Posterior cingulate gyrus (tissue), 11 donors: ENCODE measurements around the gene PLCB1.

Source experiments
- DNase-seq, 10 donors: peaks; one replicate each; pipeline versions ENCODE4 v3.0.0 to v3.0.0-alpha.2; 2020 to 2021; ENCODE audit warnings: mixed read lengths in 3 of 10
- intact Hi-C: fragments of 100-400 bp; cut with DNase I; formaldehyde crosslinking; loops from one replicate; pipeline ENCODE4 v1.15.1; 2023

The PLCB1 gene

GRCh38 chr20:8523684-8524083, 391.6 kb downstream of the PLCB1 start:
- no peak for DNase-seq
- intact Hi-C loops = no loop called here

- no peak for DNase-seq
- intact Hi-C loops = no loop called here
Measured at GRCh38 chr20:8524101-8525016, 392.3 kb downstream of the PLCB1 start.

GRCh38 chr20:8525017-8525343, 392.9 kb downstream of the PLCB1 start:
- no peak for DNase-seq
- intact Hi-C loops = no loop called here

GRCh38 chr20:8526610-8527009, 394.5 kb downstream of the PLCB1 start:
- DNase-seq = no peak
- intact Hi-C loops = no loop called here

GRCh38 chr20:8527998-8528723, 396.1 kb downstream of the PLCB1 start:
- DNase-seq = no peak
- intact Hi-C loops = no loop called here

DNA sequence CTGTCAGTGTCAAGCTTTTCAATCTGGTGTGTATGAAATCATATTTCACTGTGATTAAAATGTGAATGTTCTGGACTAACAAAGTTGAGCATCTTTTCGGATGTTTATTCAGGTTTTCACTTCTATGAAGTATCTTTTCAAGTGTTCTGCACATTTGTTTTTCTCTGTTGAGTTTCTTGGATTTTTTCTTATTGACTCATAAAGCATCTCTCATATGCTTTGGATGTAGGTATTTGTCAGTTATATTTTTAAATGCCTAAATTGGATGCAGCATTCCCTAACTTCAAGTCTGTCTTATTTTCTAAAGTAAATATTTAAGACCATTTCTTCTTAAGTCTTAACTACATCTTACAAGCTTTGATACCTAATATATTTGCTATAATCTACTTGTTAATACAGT, 398.0 kb downstream of the PLCB1 start:
- DNase-seq = no peak
- intact Hi-C loops = no loop called here

DNA sequence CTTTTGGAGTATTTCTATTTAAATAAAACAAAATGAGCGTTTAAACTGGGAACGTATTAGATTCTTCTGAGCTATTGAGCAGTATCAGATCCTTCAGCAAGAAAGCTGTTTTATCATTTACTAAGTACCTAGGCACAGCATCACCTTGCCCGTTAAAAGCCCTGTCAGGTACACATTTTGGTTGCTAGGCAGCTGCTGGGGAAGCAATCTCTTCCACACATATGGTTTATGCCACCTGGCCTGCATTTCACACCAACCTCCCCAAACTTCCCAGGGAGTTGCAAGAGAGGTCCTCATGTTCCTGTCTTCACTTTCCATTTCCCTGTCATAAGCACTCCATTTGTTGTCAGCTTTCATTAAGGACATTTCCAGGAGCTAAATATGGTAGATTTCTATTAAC, 400.1 kb downstream of the PLCB1 start:
- DNase-seq = no peak
- intact Hi-C loops = no loop called here

DNA sequence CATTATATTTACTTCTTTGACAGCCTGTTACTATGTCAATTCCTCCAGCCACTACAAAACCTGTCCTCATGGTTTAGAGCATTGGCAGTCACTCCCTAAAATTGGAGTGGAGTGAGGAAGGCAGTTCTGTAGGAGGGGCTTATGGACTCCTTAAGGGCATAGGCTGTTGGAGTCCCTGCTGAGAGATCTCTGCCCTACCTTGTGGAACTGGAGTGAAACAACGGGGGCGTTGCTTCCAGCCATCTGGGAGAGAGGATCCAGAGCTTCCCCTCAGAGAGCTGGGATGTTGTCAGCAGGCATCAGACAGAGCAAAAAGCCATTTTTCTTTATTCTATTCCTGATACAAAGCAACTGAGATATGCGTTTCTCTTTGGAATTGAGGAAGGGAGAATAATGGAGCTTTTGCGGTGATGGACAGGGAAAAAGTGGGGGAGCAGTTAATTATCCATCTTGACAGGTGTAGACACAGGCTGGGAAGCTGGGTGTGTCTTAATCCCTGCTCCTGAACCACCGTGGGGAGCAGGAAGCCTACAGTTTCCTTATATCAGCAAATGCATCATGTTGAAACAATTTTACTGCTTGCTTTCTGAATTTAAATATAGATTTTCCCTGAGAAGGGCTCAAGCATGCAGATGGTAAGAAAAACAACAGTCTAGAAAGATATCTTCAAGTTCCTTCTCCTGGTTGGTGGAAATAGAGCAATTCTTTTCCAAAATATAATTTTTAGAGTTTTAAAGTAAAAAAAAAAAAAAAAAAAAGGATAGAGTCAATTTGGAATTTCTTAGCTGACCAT, 402.5 kb downstream of the PLCB1 start:
- DNase-seq = peak in 1 of 10 donors; percentile 72
- intact Hi-C loops = no loop called here

GRCh38 chr20:8535403-8536261, 403.6 kb downstream of the PLCB1 start:
- DNase-seq = no peak
- intact Hi-C loops = no loop called here

DNA sequence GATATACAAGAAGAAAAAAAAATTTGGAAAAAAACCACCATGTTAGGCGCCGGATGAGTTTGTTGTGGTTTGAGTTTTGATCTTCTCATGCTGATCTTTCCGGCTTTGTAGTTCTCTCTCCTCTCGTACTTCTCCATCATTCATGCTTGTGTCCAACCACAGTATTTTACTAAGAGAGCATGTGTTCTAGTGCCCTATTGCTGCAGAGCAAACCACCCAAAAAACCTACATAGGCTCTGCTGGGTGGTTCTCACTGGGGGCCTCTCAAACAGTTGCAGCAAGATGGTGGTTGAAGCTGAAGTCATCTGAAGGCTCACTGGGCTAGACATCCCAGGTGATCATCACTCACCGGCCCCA, 404.2 kb downstream of the PLCB1 start:
- DNase-seq = no peak
- intact Hi-C loops = no loop called here

DNA sequence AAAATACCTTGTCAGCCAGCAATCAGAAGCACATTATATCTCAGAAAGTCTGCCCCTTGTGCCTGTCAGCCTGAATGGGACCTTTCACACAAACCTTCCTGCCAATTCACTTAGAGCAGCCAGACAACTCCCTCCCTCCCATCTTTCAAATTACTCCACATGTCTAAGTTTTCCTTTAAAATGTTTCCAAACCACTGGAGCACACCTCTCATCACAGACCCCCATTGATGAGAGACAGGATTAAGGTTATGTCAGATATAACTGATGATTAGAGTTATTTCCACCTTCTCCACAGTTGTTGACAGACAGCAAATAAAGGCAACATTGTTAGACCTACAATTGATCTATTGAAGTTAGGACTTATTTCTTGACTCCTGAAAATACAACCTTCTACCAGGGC, 408.4 kb downstream of the PLCB1 start:
- intact Hi-C loops = no loop called here
- no peak for DNase-seq

GRCh38 chr20:8542110-8542486, 410.0 kb downstream of the PLCB1 start:
- no peak for DNase-seq
- intact Hi-C loops = no loop called here

DNA sequence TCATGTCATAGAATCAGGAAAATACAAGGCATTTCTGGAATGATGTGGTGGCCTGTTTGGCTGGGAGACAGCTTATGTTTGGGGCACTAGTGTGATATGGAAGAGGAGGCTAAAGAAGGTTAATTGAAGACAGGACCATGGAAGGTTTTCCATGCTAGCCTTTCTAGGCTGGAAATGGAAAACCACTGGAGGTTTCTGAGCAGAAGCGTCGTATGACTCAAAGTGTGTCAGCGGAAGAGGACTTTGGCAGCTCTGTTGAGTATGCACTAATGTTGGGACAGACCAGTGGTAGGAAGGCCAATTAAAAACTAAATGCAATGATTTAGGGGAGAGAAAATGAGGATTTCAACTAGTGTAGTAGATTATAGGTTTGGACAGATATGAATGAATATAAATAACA, 413.1 kb downstream of the PLCB1 start:
- intact Hi-C loops = no loop called here
- DNase-seq = peak in 4 of 10 donors; percentile 19 to 51 (median 32)

DNA sequence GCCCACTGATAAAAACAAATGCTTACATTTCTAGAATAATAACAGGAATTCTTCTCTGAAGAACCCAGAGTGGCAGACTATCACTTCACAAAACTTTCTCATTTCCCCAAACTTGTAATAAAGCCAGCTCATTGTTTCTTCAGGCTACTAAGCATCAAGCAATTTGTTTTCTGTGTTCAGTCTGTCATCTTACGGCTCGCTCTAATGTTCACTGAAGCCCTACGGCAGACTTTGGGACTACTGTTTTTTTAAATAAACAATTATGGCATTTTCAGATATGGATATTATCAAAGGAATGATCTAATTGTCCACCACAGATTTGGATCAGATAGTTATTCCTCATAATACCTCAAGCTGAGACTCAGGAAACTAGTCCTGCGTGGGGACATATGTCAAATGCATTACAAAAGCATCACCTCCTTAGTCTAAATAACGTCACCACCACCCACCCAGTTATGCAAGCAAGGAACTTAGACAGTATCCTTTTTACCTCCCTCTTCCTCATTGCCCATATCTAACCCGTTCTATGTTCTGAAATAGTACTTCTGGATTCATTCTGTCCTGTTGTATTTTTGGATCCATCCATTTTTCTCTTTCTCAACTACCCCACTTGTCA, 415.1 kb downstream of the PLCB1 start:
- intact Hi-C loops = no loop called here
- no peak for DNase-seq

- intact Hi-C loops = no loop called here
- no peak for DNase-seq
Measured at GRCh38 chr20:8547968-8548588, 416.0 kb downstream of the PLCB1 start.

DNA sequence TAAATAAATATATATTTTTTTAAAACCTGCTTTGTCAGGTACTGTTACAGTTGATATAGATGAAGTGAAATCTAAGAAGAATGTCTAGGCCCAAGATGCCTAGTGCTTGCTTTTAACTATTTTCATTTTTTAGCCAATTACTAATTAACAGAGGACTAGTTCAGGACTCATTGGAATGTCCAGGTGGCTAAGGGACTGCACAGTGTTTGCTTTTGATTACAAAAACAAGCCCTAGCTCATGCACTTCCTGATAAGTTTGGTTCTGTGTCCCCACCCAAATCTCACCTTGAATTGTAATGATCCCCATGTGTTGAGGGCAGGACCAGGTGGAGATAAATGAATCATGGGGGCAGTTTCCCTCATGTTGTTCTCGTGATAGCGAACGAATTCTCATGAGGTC, 417.1 kb downstream of the PLCB1 start:
- intact Hi-C loops = no loop called here

GRCh38 chr20:8557711-8558110, 425.6 kb downstream of the PLCB1 start:
- intact Hi-C loops = no loop called here
- no peak for DNase-seq

More for the DNA sequence above, 417.1 kb downstream of the PLCB1 start:
- DNase-seq = no peak

DNA sequence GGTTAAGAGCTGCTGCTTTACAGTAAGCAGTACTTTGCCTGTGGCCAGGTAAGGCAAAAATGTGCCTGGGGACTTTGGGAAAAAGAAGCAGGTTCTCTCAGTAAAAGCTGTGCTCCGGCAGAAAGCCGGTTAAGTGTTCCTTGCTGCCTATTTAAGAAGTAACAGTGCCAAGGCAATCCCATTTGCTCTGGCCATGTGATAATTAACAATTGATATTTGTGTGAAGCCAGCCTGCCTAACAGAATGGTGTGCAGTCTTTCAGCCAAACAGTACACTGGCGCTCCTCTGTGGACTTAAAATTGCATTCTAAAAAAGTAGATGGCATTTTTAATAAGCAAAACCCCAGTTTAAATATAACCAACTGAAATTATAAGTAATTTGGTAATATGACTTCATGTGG, 430.3 kb downstream of the PLCB1 start:
- intact Hi-C loops = no loop called here
- peak in 1 of 10 donors; percentile 51 for DNase-seq

DNA sequence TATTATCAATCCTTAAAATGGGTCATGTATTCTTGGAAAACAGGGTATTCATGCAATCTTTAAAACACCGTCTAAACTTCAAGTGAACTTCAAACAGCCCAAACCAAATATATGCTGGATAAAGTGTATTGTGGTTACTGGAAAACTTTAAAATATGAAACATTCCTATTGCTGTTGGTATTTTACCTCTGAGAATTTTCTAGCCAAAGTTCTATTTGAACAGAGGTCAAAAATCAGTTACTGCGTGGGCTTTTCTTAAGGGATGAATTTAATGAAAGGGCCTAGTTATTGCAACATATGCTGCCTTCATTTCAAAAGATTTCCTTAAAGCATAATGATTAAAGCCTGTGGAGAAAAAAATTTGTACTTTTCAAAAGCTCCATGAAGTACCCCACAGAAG, 436.0 kb downstream of the PLCB1 start:
- no peak for DNase-seq
- intact Hi-C loops = no loop called here

- no peak for DNase-seq
- intact Hi-C loops = no loop called here
Measured at GRCh38 chr20:8569766-8570165, 437.7 kb downstream of the PLCB1 start.
